D721Med (cell line): ENCODE measurements around the gene SRD5A1.

Source experiments
- DNase-seq: peaks from one replicate; pipeline ENCODE4 v3.0.0; 2011; ENCODE audit warnings: low spot score; ENCODE audit not compliant: insufficient read length
- FAIRE-seq: peaks from 2 replicates; lab custom pipeline; 2011; peaks lifted over from hg19 to GRCh38; lab: Jason Lieb, UNC
- TF ChIP-seq, protein P1 (sequence below): IDR thresholded peaks from 2 replicates; pipeline ENCODE4 v1.5.1; 2012; ENCODE audit warnings: mild to moderate bottlenecking, control low read depth; ENCODE audit not compliant: insufficient read depth; ENCODE audit errors: missing control alignments

The SRD5A1 gene

DNA sequence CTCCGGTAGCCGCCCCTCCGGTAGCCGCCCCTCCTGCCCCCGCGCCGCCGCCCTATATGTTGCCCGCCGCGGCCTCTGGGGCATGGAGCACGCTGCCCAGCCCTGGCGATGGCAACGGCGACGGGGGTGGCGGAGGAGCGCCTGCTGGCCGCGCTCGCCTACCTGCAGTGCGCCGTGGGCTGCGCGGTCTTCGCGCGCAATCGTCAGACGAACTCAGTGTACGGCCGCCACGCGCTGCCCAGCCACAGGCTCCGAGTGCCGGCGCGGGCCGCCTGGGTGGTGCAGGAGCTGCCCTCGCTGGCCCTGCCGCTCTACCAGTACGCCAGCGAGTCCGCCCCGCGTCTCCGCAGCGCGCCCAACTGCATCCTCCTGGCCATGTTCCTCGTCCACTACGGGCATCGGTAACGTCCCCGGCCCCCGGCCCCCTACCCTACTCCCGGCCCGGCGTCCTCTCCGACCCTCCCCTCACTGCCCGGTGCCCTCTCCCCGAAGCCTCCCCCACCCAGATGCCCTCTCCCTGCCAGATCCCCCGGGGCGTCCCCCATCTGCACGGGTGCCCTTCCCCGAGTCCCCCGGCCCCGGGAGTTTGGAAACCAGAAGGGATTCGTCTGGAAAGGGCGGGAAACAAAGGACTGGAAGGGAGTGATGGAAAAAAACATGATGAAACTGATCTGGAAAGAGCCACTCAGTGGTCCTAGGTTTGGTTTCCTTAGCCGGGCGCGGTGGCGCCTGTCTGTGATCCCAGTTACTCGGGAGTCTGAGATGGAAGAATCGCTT is 417 bp downstream of the SRD5A1 start:
- no peak for FAIRE-seq
- DNase-seq, result no peak
- TF ChIP-seq, protein P1, sequence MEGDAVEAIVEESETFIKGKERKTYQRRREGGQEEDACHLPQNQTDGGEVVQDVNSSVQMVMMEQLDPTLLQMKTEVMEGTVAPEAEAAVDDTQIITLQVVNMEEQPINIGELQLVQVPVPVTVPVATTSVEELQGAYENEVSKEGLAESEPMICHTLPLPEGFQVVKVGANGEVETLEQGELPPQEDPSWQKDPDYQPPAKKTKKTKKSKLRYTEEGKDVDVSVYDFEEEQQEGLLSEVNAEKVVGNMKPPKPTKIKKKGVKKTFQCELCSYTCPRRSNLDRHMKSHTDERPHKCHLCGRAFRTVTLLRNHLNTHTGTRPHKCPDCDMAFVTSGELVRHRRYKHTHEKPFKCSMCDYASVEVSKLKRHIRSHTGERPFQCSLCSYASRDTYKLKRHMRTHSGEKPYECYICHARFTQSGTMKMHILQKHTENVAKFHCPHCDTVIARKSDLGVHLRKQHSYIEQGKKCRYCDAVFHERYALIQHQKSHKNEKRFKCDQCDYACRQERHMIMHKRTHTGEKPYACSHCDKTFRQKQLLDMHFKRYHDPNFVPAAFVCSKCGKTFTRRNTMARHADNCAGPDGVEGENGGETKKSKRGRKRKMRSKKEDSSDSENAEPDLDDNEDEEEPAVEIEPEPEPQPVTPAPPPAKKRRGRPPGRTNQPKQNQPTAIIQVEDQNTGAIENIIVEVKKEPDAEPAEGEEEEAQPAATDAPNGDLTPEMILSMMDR, result no peak

- TF ChIP-seq, protein P1, result no peak
- DNase-seq, result no peak
- FAIRE-seq, result no peak
These were observed 1.1 kb downstream of the SRD5A1 start for GRCh38 chr5:6634306-6634705.

DNA sequence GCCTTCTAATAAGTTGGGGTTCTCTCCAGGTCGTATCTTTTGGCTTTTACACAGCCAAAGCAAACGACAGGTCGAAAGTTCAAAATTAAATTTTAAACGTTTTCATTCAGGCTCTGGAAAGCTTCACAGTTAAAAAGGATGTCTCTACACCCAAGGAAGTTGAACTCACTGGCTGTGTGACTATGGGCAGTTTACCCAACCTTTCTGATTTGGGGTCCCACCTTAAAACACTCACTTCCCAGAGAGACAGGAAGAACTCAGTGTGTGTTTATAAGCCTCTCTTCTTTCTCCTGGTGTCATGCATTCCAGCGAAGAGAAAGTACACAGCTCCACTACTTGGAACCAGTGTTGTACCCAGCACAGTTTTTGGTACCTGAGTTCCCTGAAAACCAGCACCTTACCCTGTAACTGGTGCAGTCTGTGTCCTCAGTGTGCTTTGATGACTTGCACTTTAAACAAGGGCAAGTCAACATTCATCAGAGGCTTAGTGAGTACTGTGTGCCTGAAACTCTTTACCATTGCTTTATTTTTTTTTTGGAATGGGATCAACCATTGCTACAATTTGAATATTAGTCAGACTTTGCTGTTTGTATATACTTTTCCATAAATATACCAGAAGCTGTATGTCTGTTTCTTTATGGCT is 1.7 kb downstream of the SRD5A1 start:
- FAIRE-seq (no peak), DNase-seq (no peak)
- TF ChIP-seq, protein P1, result no peak

DNA sequence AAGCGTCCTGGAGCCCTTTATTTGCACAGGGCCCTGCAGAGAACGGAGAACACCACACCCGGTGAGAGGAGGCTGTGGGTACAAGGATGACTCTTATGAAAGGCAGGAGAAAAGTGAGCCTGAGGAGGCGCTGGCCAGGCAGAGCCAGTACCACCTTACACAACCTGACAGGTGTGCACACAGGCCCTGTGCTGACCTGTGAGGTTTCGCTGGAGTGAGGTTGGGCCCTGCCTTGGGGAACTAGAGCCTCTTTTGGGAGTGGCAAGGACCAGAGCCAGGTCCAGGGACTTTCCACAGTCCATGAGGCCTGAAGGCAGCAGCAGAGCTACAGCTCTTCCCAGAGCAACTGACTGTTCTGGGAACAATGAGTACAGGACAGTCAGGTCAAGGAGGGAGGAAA is 3.1 kb downstream of the SRD5A1 start:
- no peak for FAIRE-seq
- TF ChIP-seq, protein P1, result no peak
- no peak for DNase-seq

- FAIRE-seq, result no peak
- TF ChIP-seq, protein P1, result no peak
- DNase-seq, result no peak
These were observed 3.8 kb downstream of the SRD5A1 start for GRCh38 chr5:6637022-6637421.

- TF ChIP-seq, protein P1, result no peak
- no peak for DNase-seq
- no peak for FAIRE-seq
These were observed 4.3 kb downstream of the SRD5A1 start for GRCh38 chr5:6637590-6637989.

DNA sequence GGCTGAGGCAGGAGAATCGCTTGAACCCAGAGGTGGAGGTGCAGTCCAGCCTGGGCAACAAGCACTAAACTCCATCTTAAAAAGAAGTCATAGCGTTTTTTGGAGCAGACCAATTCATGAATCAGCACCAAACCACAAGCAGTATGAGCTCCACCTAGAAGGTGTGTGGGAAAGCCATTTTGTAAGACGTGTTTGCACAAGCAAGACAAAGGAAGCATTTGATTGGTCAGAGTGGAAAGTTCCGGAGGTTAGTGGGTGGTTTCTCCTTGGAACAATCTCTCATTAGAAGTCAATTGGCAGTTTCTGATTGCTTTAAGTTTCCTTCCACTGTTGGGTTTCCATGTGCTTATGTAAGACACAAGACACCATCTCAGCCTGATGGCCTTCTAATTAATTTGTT is 5.0 kb downstream of the SRD5A1 start:
- TF ChIP-seq, protein P1, result no peak
- no peak for DNase-seq
- FAIRE-seq, result no peak
